ENCODE data around the gene EFCAB8.

- peak; percentile 87 for TF ChIP-seq CTCF (IDR thresholded peaks at IDR 0.05; ENCODE audit: low read depth, low read length, poor library complexity, severe bottlenecking)
- no peak for TF ChIP-seq EZH2phosphoT487 (IDR thresholded peaks at IDR 0.05; ENCODE audit: borderline replicate concordance, low read length)
These were observed 44.0 kb downstream of the EFCAB8 start for GRCh38 chr20:32902456-32903420.
